Type B pancreatic cell (in vitro differentiated cells): Measurements from ENCODE around the gene TSC2. TPM values are rescaled to one million over a fixed set of nuclear protein-coding genes. Genes with fewer than 3 reads are reported as not detected.
"Not testable (repeated sequence)": the region's sequence is repeated elsewhere in the genome, so short reads cannot be mapped to it uniquely, and the experiment has no call there.

ENCODE experiments used
- DNase-seq: peaks from one replicate; pipeline ENCODE4 v3.0.0; 2021; ENCODE audit warnings: mixed read lengths; ENCODE audit not compliant: unreplicated experiment; ENCODE audit errors: extremely low spot score
- H3K27ac Mint-ChIP-seq: 2 replicates; pipeline ENCODE4 v1.8.0; 2021; ENCODE audit warnings: mild to moderate bottlenecking, mixed read lengths
- H3K27me3 Mint-ChIP-seq: 2 replicates; pipeline ENCODE4 v1.8.0; 2021; ENCODE audit warnings: mixed read lengths
- H3K36me3 Mint-ChIP-seq: 2 replicates; pipeline ENCODE4 v1.8.0; 2021; ENCODE audit warnings: mixed read lengths
- H3K4me1 Mint-ChIP-seq: one replicate; pipeline ENCODE4 v1.8.0; 2021; ENCODE audit warnings: mixed read lengths; ENCODE audit not compliant: unreplicated experiment
- H3K4me3 Mint-ChIP-seq: 2 replicates; pipeline ENCODE4 v1.8.0; 2021; ENCODE audit warnings: mild to moderate bottlenecking, mixed read lengths
- H3K9me3 Mint-ChIP-seq: 2 replicates; pipeline ENCODE4 v1.8.0; 2021; ENCODE audit warnings: mixed read lengths
- CTCF ChIP-seq: fragments of 200-600 bp; sonication (generic); conservative IDR thresholded peaks from 2 replicates; pipeline ENCODE4 v1.5.0; 2021; ENCODE audit warnings: antibody characterized with exemption, mild to moderate bottlenecking
- total RNA-seq: library from RNA; stranded (reverse); gene quantifications from 2 replicates; pipeline ENCODE4 v1.2.1, GENCODE V29; 2021; ENCODE audit warnings: low replicate concordance

Gene TSC2
- total RNA-seq, 1 donor from 2014 or later, result 208 TPM

- no peaks in the 10 kb centered on the region for H3K9me3 Mint-ChIP-seq
- peak overlapping the region; percentile 89 for H3K4me3 Mint-ChIP-seq
Observed at GRCh38 chr16:2008631-2009163, 39.1 kb upstream of the TSC2 start.

GRCh38 chr16:2009164-2009711 lies 38.5 kb upstream of the TSC2 start:
- TF ChIP-seq CTCF, result no peak
- H3K27ac Mint-ChIP-seq, result peak overlapping the region; percentile 90

More at GRCh38 chr16:2008631-2009163, 39.1 kb upstream of the TSC2 start:
- DNase-seq, result no peak
- Mint-ChIP-seq H3K36me3 (no peaks in the 10 kb centered on the region), H3K4me1 (peaks cover 15% of the 10 kb centered on the region), H3K27ac (peak overlapping the region; percentile 90), H3K27me3 (no peaks in the 10 kb centered on the region)
- TF ChIP-seq CTCF, result no peak

GRCh38 chr16:2009791-2010510 lies 37.8 kb upstream of the TSC2 start, which contains the start of gene ZNF598:
ZNF598 (minus strand) TSS chr16:2009821.
- H3K36me3 Mint-ChIP-seq, result no peaks in the 10 kb centered on the region
- no peaks in the 10 kb centered on the region for H3K27me3 Mint-ChIP-seq
- no peak for TF ChIP-seq CTCF
- no peaks in the 10 kb centered on the region for H3K9me3 Mint-ChIP-seq
- H3K27ac Mint-ChIP-seq, result peak within 1 kb of the TSS; percentile 98
- H3K4me1 Mint-ChIP-seq, result peaks cover 15% of the 10 kb centered on the region
- no peak for DNase-seq
- H3K4me3 Mint-ChIP-seq, result peak within 1 kb of the TSS; percentile 95

More at GRCh38 chr16:2009164-2009711, 38.5 kb upstream of the TSC2 start:
- Mint-ChIP-seq H3K4me1 (peaks cover 15% of the 10 kb centered on the region), H3K4me3 (peak overlapping the region; percentile 89), H3K27me3 (no peaks in the 10 kb centered on the region), H3K9me3 (no peaks in the 10 kb centered on the region), H3K36me3 (no peaks in the 10 kb centered on the region)
- DNase-seq, result no peak

GRCh38 chr16:2011726-2012125 lies 36.1 kb upstream of the TSC2 start:
- peaks cover 23% of the 10 kb centered on the region for H3K4me1 Mint-ChIP-seq
- not testable (repeated sequence) for H3K36me3 Mint-ChIP-seq, H3K9me3 Mint-ChIP-seq, H3K27ac Mint-ChIP-seq, H3K4me3 Mint-ChIP-seq, DNase-seq, H3K27me3 Mint-ChIP-seq

GRCh38 chr16:2013527-2013926 lies 34.3 kb upstream of the TSC2 start:
- Mint-ChIP-seq H3K36me3 (no peaks in the 10 kb centered on the region), H3K27ac (no peak overlapping the region), H3K9me3 (no peaks in the 10 kb centered on the region), H3K4me1 (peaks cover 19% of the 10 kb centered on the region), H3K27me3 (peaks cover 4% of the 10 kb centered on the region), H3K4me3 (no peak overlapping the region)
- no peak for TF ChIP-seq CTCF
- no peak for DNase-seq
